NCI-H187 treated with DMSO at 0.1 percent for 48 hours (cell line): ENCODE data around the gene PPP1R16B.
A peak's percentile ranks its signal among the peaks of the same experiment; 100 is the strongest.
"Not testable (repeated sequence)": the region's sequence is repeated elsewhere in the genome, so short reads cannot be mapped to it uniquely, and the experiment has no call there.

Experiments used
- DNase-seq: peaks from one replicate; lab custom pipeline; 2025; lab: John Stamatoyannopoulos, UW

The PPP1R16B gene

DNA sequence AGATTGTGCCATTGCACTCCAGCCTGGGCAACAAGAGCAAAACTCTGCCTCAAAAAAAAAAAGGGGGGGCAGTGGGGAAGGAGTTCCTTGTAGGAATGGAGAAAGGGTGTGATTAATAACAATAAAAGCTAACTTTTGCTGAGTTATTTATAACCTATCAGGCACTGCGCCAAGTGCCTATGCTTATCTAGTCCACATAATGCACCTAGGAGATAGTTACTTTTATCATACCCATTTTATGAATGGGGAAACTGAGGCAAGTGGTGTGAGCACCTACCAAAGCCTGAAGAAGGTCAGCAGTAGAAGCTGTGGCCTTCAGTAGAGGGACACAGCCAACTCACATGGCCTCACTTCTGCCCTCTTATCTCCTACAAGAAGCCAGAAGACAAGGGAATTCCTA is 13.6 kb upstream of the PPP1R16B start:
- no peak for DNase-seq

DNA sequence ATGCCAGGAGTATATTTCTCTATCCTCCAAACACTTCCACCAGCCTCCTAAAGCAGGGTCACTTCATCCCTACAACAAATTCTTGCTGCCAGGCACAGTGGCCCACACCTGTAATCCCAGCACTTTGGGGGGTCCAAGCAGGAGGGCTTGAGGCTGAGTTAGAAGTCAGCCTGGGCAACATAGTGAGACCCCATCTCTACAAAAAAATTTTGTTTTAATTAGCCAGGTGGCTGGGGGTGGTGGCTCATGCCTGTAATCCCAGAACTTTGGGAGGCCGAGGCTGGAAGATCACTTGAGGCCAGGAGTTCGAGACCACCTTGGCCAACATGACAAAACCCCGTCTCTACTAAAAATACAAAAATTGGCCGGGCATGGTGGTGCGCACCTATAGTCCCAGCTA is 11.4 kb upstream of the PPP1R16B start:
- DNase-seq, result not testable (repeated sequence)

DNA sequence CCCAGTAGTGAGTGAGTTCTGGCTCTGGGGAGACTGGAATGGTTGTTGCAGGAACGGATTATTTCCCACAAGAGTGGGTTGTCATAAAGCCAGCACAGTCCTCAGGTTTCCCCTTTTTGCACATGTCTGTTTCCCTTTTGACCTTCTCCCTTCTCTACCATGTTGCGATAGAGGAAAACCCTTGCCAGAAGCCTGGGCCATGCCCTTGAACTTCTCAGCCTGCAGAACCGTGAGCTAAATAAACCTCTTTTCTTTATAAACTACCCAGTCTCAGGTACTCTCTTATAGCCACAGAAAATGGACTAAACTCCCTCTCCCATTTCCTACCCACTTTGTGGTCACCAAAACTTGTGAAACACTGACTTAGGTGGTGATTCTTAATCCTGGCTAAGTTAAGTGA is 7.2 kb upstream of the PPP1R16B start:
- DNase-seq, result no peak

DNA sequence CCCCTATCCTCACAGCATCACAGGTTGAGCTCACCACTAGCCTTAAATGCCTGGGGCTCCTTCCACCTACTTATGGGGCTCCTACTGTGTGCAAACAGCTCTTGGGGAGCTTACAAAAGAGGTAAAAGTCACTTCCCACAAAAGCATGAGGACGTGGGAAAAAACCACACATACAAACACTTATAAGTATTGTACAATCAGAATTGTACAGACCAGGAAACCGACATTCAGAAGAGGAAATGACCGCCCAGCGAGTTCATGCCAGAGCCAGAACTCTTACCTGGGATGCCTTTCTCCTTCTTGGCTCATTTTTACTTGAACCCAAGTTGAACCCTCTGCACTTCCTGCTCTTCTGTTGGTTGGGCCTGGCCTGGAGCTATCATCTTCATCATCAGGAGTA is 6.3 kb upstream of the PPP1R16B start:
- DNase-seq, result no peak

DNA sequence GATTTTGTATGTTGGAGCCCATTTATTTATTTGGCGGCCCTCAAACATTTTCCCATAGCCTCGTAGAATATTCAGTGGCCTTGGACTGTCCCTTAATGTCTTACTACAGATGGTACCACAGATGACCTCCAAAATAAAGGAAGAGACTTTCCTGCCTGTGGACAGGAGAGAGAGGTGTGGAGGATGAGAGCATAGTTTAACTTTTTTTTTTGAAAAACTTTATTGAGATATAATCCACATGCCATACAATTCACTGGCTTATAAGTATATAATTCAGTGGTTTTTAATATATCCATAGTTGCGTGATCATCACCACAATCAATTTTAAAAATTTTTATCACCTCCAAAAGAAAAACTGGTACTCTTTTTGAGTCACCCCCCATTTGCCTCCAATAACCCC is 4.6 kb upstream of the PPP1R16B start:
- no peak for DNase-seq

DNA sequence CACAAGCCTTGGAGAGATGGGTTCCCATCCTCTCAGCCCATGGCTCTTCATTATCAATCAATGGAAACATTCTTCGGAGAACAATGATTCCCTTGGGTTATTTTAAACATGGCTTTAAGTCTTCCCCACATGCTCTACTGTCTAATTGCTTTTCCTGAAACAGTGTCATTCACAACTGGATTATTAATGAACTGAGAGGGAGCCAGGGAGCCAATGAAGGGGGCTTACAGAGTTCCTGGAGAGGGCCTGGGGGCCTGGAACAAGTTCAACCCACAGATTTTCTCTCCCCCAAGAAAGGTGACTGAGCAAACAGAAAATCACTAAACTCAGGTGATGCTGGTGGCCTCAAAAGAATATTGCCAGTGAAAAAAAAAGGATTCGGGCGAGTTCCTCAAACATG is 1.3 kb upstream of the PPP1R16B start:
- no peak for DNase-seq

DNA sequence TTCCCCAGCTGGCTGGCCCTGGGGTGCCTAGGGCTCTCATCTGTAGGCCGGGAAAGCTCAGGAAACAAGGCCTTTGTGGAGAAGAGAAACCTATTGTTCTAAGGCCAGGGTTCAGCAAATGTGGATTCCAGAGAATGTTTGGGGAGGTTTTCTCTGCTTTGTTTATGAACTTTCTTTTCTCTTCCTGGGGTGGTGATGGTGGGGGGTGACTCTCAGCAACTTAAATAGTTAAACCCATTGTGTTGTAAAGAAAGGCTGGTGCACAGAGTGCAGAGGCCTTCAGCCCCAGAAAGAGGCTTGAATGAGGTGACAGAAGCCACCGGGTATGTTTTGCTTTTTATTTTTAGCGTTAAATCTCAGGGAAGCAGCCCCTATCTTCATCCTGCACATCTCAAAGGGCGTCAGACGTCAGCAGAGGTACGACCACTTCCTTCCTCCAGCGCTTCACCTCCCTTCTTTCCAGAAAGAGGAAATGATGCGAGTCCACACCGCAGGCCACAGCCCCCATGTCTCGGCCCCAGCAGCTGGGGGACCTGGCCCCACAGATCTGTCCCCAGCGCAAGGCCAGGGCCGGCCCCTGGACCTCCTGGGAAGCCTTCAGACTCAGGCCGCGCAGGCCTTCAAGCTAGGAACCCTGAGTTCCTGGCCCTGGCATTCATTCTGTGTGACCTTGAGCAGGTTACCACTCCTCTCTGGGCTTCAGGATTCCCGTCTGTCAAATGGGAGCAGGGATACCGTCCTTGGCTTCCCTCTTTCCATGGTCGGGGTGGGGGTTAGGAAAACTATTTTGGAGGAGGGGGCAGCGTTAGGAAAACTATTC is 605 bp upstream of the PPP1R16B start:
- DNase-seq, result no peak

DNA sequence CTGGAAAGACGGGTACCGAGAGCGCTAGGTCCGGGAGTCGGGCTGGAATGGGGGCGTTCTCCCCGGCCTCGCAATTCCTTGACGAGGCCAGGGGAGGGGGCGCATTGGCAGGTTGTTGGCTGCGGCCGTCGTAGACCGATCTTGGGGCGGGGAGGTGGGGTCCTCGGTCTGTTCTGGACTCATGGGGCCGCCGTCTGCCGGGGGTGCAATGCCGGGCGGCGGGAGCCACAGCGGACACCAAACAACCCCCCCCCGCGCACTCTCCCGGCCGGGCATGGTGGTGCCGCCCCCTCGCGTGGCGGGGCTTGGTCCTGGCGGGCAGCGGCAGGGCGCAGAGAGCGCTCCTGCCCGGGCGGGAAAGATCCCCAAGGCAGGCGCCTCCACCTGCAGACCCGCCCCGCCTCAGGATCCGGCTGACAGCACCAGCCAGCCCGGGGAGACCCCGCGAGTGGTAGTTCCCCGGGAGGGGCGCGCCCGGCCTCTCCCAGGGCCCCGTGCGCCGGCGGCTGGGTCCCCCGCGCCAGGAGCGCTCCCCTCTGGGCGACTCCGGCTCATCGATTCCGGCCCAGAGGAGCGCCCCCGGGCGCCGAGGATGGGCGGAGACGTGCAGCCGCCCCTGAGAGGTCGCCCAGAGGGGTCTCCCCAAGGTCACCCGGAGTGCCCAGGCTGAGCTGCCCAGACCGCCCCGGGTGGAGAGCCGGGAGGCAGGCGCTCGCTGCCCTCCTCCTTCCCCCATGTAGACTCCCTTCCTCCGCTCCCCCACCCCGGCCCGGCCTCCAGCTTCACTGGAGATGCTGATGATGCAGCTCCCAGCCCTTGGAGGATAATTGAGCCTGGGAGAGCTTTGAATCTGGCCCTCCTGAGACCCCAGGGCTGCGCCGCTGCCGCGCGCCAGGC is 709 bp downstream of the PPP1R16B start:
- no peak for DNase-seq

DNA sequence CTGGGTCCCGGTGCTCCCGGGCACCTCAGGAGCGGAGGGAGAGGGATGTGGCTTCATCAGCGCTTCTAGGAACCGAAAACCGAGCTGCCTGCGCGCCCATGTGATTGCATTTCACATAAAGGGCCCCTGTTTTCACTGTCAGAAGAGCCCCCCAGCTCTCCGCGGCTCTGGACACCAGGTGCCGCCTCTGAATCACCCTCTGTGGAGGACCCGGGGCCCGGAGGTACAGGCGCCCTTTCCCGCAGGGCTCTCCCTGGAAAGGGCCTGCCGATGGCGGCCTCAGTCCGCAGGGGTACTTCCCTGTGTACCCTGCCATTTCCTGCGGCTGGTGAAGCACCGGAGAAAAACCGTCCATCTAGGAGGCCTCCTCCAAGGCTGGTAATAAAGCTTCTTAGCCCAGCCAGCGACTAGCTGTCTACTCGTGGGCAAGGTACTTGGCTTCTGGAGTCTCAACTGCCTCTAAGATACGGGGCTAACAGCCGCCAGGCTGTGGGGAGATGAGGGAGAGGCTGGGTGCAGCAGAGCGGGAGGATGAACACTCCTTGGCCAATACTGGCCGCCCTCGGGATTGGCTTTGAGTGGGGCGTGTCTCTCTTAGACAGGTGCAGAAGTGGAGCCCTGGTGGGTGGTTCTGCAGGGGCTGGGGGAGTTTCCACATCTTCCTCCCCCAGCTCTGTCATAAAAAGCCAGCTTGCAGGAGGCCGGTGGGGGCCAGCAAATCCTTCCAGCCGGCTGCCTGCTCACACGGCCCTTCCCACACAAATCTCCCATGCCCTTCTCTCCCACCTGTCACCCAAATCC is 1.6 kb downstream of the PPP1R16B start:
- peak; percentile 14 for DNase-seq

DNA sequence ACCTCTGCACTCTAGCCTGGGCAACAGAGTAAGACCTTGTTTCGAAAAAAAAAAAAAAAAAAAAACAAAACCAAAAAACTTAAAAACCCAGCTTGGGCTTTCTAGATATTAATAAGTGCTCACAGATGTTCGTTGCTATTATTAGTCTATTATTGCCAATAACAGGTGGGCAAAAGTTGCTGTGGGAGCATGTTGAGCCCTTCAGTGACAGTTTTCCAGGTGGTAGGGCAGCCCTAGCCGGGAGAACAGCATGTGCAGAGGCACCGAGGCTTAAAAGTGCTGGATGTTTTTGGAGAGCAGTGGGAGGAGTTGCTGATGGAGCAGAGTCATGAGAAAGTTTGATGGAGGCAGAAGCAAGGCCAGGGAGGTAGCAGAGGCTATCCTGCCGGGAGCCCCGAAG is 4.4 kb downstream of the PPP1R16B start:
- DNase-seq, result no peak

DNA sequence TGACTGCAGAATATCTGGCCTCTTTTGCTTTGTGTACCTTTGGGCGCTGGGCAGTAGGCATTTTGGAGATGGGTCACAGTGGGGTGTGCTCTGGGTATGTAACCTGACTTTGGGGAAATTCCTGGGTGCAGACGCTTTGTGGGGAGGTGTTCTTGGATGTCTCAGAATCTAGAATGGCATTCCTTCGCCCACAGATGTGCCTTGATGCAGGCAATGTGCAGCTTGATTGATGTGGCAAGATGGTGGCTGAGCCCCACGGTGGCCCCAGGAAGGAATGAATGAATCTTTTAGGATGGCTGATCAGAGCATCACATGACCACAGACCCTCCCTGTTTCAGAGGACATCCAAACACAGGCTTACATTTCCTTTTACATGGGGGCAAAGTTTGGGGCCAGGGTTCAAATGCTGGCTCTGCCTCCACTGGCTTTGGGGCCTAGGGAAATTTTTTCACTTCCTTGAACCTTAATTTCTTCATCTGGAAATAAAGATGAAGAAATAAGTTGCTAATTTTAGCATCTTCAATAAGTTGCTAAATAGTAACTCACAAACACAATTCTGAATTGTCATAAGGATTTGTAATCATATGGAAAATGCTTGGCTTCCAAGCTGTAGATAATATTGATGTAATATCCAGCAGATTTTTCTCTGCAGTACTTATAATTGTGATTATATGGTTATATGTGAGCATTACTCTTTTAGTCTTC is 5.6 kb downstream of the PPP1R16B start:
- no peak for DNase-seq

DNA sequence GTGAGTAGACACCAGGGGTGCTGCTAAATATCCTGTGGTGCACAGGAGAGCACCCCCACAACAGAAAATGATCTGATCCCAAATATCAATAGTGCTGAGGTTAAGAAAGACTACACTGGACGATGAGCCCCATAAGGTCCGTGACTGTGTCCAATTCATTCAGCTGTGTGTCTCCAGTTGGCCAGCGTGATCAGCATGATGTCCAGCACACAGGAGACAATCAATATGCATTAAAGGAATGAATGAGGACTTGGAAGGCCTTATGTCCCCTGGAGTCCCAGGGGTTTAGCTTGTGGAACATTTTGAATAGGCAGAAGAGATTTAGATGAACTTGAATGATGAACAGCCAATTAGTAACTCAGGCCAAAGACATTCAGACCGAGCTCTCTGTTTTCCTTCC is 6.3 kb downstream of the PPP1R16B start:
- no peak for DNase-seq

DNA sequence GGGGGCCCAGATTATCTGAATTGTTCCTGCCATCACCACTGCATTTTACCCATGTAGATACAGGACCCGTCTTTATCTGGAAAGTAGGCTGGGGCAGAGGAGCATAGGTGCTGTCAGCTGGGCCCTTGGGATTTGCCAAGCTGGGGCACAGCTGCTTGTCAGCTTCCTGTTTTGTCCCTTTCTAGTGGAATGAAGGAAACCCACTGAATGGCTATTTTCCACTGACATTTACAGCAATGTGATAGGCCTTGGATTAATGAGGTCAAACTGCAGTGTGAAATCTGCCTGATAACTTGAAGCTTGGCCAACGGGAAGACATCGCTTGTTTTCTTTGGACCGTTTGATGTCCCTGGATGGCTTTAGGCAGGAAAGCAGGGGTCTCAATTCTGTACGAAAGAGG is 6.7 kb downstream of the PPP1R16B start:
- DNase-seq, result no peak

DNA sequence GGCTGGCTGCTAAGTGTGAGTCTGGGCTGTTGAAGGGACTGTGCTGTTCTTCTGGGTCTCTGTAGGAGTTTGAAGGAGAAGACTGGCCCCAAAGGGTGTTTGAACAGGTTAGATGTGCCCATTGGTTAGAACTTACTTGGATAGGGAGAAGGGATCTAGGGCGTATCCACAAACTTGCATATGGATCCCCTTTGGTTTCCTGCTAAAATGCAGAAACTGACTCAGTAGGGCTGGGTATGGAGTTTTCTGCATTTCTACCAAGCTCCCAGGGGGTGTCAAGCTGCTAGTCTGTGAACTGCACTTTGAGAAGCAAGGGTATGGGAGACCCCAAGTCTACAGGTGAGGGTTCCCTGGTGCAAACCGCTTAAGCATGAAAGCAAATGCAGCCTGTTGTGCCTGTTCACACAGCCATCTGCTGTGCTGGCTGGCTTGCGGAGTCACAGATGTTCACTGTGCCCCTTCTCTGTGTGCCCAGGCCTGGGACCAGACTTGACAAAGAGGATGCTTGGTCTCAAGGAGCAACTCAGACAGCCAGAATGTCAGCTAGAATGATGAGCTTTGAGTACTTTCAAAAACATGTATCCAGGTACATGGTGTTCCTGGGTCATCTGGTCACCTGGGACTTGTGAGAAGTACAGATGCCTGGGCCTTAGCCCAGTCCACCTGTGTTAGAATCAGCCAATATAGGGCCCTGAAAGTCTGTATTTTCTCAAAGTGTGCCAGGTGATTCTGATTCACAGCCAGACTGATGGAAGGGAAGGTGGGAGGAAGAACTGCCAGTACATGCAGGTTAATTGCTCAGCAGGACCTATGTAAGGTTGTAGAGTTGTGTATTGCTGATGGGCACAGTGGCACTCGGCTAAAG is 7.4 kb downstream of the PPP1R16B start:
- no peak for DNase-seq

DNA sequence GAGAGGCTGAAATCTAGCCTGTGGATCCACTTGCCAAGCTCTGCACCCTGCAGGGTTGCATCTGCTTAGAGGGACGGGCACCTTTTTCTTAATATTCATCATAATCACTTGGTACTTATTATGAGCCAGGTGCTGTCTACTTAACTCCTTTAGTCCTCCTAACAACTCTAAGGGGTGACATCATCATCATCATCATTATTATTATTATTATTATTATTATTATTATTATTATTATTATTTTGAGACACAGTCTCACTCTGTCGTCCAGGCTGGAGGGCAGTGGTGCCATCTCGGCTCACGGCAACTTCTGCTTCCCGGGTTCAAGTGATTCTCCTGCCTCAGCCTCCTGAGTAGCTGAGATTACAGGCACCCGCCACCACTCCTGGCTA is 8.1 kb downstream of the PPP1R16B start:
- DNase-seq, result not testable (repeated sequence)

DNA sequence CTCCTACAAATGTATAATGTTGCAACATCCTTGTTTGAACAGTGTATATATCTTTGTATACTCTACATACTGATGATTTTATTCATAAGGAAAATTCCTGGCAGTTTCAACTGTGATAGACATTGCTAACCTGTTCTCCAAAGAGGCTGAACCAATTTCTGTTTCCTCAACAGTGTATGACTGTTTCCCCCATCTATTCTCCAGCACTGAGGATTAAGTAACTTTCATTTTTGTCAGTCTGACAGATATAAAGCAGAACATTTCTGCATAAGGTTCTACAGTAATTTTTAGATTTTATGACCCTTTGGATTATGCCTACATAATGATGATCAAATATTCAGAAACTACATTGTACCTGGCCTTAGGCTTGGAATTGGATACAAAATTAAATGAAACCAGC is 9.9 kb downstream of the PPP1R16B start:
- DNase-seq, result no peak

DNA sequence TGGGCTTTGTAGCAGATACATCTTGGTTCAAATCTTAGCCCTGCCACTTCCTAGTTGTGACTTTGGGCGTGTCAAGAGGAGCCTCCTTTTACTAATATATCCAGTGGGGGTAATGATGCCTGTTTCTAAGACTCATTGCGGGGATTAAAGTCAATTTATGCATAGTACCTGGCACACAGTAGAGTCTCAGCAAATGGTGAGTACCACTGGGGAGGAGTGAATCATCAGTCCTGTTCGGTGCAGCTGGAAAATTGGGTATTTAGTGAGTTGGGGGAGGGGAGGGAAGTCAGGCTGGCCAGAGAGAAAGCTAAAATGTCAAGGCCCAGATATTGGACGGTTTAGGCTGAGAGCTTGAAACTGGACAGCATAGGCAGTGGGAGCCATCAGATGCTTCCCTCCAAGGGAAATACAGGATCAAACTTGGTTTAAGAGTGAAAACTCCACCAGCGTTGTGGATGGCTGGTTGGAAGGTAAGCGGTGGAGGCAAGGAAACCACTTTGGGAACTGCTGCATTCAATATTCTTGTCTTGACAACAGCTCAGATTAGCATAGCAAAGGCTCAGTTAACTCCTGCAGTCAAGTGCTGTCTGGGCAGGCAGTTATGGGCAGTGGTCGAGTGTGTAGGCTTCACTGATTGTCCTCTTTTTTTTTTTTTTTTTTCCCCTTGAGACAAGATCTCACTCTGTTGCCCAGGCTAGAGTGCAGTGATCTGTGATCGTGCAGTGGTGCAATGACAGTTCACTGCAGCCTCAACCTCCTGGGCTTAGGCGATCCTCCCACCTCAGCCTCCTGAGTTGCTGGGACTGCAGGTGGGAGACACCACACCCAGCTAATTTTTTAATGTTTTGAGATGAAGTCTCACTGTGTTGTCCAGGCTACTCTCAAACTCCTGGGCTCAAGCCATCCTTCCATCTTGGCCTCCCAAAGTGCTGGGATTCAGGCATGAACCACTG is 12.9 kb downstream of the PPP1R16B start:
- no peak for DNase-seq

DNA sequence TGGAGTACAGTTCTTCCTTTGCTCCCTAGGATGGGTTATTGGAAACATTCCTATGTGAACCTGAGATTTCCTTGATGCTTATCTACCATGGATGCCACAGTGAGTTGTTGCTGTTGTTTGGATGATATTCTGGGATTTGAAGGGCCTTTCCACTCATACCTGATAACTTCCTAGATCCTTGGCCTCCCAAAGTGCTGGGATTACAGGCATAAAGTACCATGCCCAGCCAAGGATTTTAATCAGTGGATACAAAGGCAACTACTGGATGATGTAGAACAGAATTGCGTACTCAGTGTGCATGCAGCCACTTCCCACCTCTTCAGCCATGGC is 20.0 kb downstream of the PPP1R16B start:
- DNase-seq, result no peak

DNA sequence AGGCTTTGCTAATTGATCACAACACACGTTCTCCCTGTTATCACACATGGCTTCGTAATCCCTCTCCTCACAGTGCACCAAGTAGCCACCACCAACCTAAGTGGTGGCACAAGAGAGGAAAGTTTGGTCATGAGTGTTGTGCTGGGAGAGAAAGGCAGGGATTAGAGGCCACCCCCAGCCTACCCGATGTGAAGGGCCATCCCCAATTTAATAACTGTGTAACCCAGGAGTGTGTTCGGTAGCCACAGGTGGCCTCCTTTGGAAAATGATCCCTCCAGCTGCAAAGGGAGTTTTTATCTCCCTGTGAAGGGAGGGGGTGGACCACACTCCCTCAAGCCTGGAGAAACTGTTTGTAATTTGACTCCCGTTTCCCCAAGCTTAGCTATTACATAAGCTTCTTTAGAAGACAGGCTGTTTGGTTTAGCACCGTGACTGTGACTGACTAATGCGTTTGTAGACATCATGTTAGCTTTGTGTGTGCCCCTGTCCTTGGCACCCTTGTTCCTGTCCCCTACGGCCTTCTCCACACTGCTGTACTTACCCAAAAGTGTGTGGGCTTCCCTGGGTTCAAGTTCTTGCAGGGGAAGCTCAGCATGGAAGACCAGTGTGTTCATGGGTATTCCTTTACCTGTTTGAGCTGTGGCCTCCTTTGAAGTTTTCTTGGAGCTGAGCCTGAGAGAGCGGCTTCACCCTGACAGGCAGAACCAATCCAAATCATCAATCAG is 20.6 kb downstream of the PPP1R16B start:
- DNase-seq, result peak; percentile 73
